Sciatic nerve (tissue), 2 donors: Measurements from ENCODE around the gene WFDC11. TPM values are rescaled to one million over a fixed set of nuclear protein-coding genes. Genes with fewer than 3 reads are reported as not detected.

Source experiments
- ATAC-seq: fragments of 200-7000 bp; cut with Tn5 transposase; one replicate; pipeline ENCODE4 v1.9.1; 2020; ENCODE audit warnings: mild to moderate bottlenecking, moderate library complexity
- DNase-seq: peaks from one replicate; pipeline ENCODE4 v3.0.0-alpha.2; 2020; ENCODE audit warnings: low spot score
- intact Hi-C: fragments of 100-400 bp; cut with DNase I; formaldehyde crosslinking; loops from one replicate; pipeline ENCODE4 v1.14.2; 2022
- microRNA-seq: library from miRNA; unstranded; fragments of <30 nt; microRNA quantifications from one replicate; pipeline ENCODE4 v1.2.0, GENCODE V29; 2020
- total RNA-seq: library from RNA; stranded (reverse); fragmentation: NEBNext Ultra II Directional; extraction: Animal tissue kit (Norgen Biotek cat#: 25700); gene quantifications from one replicate; pipeline ENCODE4 v1.2.1, GENCODE V29; 2021
- donor health status: DM: no; HTN: no; CAD: no.
- donor health status: DM: no; HTN: no; CAD: no.

Gene WFDC11
- total RNA-seq, 1 donor from 2014 or later: not detected

DNA sequence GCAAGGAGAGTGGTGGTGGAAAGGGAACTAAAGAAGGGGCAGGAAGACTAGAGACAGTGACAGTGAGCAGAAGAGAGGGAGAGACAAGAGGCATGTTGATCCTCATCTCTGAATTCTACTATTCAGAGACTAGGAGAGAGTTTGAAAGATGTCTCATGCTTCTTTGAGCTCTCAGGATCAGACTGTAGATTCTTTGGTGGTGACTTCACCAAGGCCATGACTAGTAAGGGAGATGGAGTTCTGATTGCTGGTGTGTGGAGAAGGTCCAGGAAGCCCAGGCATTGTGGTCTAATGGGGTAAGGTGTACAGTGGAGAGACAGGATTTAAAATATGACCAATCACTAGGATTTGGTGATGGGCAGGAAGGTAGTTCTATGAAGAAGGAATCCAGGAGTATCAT, 39.7 kb downstream of the WFDC11 start:
- ATAC-seq (no peak), DNase-seq (no peak)
- intact Hi-C loops: no loop called here

GRCh38 chr20:45629496-45630100, 40.4 kb downstream of the WFDC11 start, which contains the start of gene WFDC10A:
Gene WFDC10A, plus strand, starts transcription at chr20:45629739. Its CDS starts 75 bp downstream, at chr20:45629814.
- intact Hi-C loops: no loop called here
- ATAC-seq: peak; percentile 83
- peak; percentile 63 for DNase-seq

- intact Hi-C loops: no loop called here
- ATAC-seq: no peak
- no peak for DNase-seq
Measured at GRCh38 chr20:45626540-45626939, 43.5 kb downstream of the WFDC11 start.

DNA sequence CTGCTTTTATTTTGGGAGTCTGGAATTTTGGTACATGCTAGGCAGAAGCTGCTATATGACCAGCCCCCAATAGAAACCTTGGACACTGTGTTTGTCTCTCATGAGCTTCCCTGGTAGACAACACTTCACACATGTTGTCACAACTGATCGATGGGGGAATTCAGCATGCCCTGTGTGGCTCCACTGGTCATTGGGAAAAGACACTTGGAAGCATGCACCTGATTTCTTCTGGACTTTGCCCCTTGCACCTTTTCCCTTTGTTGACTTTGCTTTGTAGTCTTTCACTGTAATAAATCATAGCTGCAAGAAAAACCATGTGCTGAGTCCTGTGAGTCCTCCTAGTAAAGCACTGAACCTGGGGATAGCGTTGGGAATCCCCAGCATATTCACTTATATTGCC, 48.4 kb downstream of the WFDC11 start:
- DNase-seq (no peak), ATAC-seq (no peak)
- intact Hi-C loops: no loop called here

- no peak for DNase-seq
Measured at GRCh38 chr20:45617591-45617990, 52.4 kb downstream of the WFDC11 start.

DNA sequence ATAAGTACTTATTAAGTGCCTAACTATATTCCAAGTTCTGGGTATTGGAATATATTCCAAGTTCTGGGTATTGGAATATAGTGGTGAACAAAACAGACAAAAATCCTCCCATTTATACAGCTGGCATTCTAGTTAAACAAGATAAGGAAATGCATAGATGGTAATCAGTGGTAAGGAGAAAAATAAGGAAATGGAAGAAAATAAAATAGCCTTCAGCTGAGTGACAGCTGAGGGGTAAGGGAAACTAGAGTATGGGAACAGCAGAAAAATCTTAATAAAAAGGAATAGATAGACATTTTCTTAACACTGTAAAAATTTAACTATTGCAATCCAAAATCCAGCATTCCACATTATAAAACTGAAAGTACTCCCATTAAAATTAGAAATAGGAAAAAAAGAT, 57.7 kb downstream of the WFDC11 start:
- ATAC-seq (no peak), DNase-seq (no peak)
- intact Hi-C loops: no loop called here

More at GRCh38 chr20:45617591-45617990, 52.4 kb downstream of the WFDC11 start:
- intact Hi-C loops: no loop called here
- ATAC-seq: no peak

DNA sequence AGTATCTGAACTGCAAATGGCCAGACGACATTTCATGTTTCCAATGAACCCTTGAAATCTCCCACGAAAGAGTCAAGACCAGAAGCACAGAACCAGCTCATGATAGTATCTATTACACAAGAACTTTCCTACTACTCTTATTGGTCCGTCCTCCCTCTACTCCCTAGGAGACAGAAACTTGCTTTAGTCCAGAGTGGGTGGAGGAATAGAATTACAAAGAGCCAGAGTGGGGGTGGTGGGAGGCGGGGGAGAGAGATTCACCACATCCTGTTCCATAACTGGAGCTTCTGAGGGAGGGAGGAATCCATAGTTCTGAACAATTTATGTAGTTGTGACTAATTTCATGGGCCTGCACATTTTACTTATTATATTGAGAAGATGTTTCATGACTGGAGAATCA, 59.0 kb downstream of the WFDC11 start:
- DNase-seq: no peak
- no peak for ATAC-seq
- intact Hi-C loops: no loop called here

DNA sequence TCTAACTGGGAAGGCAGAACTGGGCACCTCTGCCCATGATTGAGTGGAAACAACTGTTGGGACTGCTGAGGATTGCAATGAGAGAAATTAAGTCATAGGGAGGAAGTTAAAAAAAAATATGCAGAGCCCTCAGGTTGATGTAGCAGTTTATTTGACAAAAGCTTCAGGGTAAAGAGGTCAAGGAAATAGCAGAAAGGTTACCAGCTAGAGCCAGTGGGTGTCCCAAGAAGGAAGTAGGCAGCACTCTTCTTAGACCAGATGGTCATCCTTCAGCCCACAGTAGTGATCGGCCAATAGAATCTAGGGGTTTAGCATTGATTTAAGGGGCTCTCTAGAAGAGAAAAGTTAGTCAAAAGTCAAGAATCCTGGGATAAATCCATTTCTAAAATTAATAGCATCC, 62.2 kb downstream of the WFDC11 start:
- intact Hi-C loops: no loop called here
- DNase-seq: no peak
- ATAC-seq: no peak

Small RNA genes lying within 50 kb of the gene (microRNA-seq; reads per million reads assigned to microRNA genes)
- 4.0 reads per million, percentile 7 among the genes with 10 or more reads in this experiment for gene MIR3617

Other genes starting within 250 kb of the WFDC11 start
- gene WFDC2, start 200.5 kb downstream of the WFDC11 start, total RNA-seq: 4.1 TPM
- not detected for gene SPINT3, start 154.6 kb downstream of the WFDC11 start, total RNA-seq
- not detected for gene WFDC6, start 130.8 kb downstream of the WFDC11 start, total RNA-seq
- gene EPPIN, start 122.8 kb downstream of the WFDC11 start, total RNA-seq: not detected
- gene WFDC8, start 91.0 kb downstream of the WFDC11 start, total RNA-seq: not detected
- not detected for gene WFDC10A, start 40.5 kb downstream of the WFDC11 start, total RNA-seq
- gene WFDC9, start 39.0 kb downstream of the WFDC11 start, total RNA-seq: not detected
- not detected for gene WFDC13, start 31.8 kb upstream of the WFDC11 start, total RNA-seq
- gene WFDC10B, start 34.8 kb upstream of the WFDC11 start, total RNA-seq: not detected
- gene SPINT4, start 52.1 kb upstream of the WFDC11 start, total RNA-seq: not detected
- gene WFDC3, start 121.6 kb upstream of the WFDC11 start, total RNA-seq: 1.5 TPM
- 20.5 TPM for gene DNTTIP1, start 121.7 kb upstream of the WFDC11 start, total RNA-seq
- 0.80 TPM for gene UBE2C, start 142.4 kb upstream of the WFDC11 start, total RNA-seq
- gene TNNC2, start 157.1 kb upstream of the WFDC11 start, total RNA-seq: 0.89 TPM
- 52.6 TPM for gene SNX21, start 163.6 kb upstream of the WFDC11 start, total RNA-seq
- 19.7 TPM for gene ACOT8, start 187.2 kb upstream of the WFDC11 start, total RNA-seq
- gene ZSWIM3, start 187.4 kb upstream of the WFDC11 start, total RNA-seq: 3.8 TPM
- gene ZSWIM1, start 211.0 kb upstream of the WFDC11 start, total RNA-seq: 8.1 TPM
- 2.8 TPM for gene SPATA25, start 217.4 kb upstream of the WFDC11 start, total RNA-seq
- 8.9 TPM for gene NEURL2, start 221.0 kb upstream of the WFDC11 start, total RNA-seq
- 87.4 TPM for gene CTSA, start 221.1 kb upstream of the WFDC11 start, total RNA-seq
- gene PLTP, start 241.9 kb upstream of the WFDC11 start, total RNA-seq: 95.4 TPM